ENCODE results near the gene PSMB4.

- TF ChIP-seq ZC3H10 (CRISPR knock-in tag; IDR thresholded peaks at IDR 0.05) (no peak), PATZ1 (CRISPR knock-in tag; IDR thresholded peaks at IDR 0.05; ENCODE audit: borderline replicate concordance) (no peak), ARNTL (CRISPR knock-in tag; IDR thresholded peaks at IDR 0.05; ENCODE audit: borderline replicate concordance, low read depth) (no peak), CREB5 (CRISPR knock-in tag; IDR thresholded peaks at IDR 0.05; ENCODE audit: low read depth) (no peak), SNAI2 (CRISPR knock-in tag; IDR thresholded peaks at IDR 0.05) (no peak), TSHZ2 (CRISPR knock-in tag; IDR thresholded peaks at IDR 0.05) (no peak), RARB (CRISPR knock-in tag; IDR thresholded peaks at IDR 0.05) (no peak), ZFP3 (CRISPR knock-in tag; IDR thresholded peaks at IDR 0.05) (no peak), CSDC2 (CRISPR knock-in tag; IDR thresholded peaks at IDR 0.05) (no peak)
Measured at GRCh38 chr1:151373196-151373595, 26.2 kb upstream of the PSMB4 start.
